ENCODE results near the gene LCN15.

LCN15 gene

GRCh38 chr9:136739509-136739908 lies 24.8 kb downstream of the LCN15 start:
- no peak for TF ChIP-seq CTCF (conservative IDR thresholded peaks at IDR 0.05)
- no peak overlapping the region for H3K27ac ChIP-seq

DNA sequence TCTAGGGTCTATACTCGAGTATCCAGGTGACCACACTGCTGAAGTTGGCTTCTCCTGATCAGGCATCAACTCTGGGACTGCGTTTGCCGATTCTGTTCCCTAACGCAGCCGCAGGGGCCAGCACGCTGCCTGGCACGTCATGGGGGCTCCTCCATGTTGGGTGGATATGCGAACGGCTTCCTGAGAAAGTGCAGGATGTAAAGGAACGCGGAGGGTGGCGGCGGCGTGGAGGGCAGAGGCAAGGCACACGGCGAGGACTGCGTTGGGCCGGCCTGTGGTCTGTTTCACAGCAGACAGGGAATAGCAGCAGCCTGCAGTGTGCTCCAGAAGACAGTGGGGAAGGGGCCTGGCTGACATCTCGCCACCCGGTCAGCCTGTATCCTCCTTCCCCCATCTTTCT lies 25.4 kb downstream of the LCN15 start:
- TF ChIP-seq CTCF (conservative IDR thresholded peaks at IDR 0.05) = no peak
- no peak overlapping the region for H3K27ac ChIP-seq

GRCh38 chr9:136735812-136736480 lies 28.4 kb downstream of the LCN15 start:
- no peak overlapping the region for H3K27ac ChIP-seq
- TF ChIP-seq CTCF (conservative IDR thresholded peaks at IDR 0.05) = no peak

DNA sequence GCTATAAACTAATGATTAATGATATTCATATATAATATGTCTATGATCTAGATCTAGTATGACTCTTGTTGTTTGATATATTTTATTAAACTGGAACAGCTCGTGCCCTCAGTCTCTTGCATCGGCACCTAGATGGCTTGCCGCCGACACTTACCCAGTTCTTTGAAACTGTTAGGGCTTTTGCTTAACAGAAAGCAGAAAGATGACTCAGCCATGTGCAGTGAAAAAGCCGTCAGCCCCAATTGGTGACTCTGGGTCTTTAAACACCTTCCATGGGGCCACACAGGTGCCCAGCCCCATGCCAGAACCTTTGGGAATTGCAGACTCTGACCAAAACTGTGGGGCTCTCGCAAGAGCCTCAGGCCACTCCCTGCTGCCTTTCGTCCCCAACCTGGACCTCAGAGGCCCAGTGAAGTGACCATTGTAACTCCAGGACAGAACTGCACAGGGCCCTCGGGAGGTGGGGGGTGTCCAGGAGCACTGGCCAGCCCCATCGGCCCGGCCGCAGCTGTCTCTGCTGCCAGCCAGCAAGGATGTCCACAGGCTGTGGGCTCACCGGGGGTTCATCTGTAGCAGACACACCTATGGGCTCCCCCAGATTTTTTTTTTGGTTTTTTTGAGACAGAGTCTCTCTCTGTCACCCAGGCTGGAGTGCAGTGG lies 29.4 kb downstream of the LCN15 start:
- TF ChIP-seq CTCF (conservative IDR thresholded peaks at IDR 0.05) = no peak
- no peak overlapping the region for H3K27ac ChIP-seq

GRCh38 chr9:136733611-136734010 lies 30.7 kb downstream of the LCN15 start:
- TF ChIP-seq CTCF (conservative IDR thresholded peaks at IDR 0.05) = no peak
- H3K27ac ChIP-seq = no peak overlapping the region

GRCh38 chr9:136732444-136733178 lies 31.7 kb downstream of the LCN15 start:
- H3K27ac ChIP-seq = no peak overlapping the region
- no peak for TF ChIP-seq CTCF (conservative IDR thresholded peaks at IDR 0.05)

GRCh38 chr9:136729926-136730325 lies 34.4 kb downstream of the LCN15 start:
- no peak for TF ChIP-seq CTCF (conservative IDR thresholded peaks at IDR 0.05)
- H3K27ac ChIP-seq = peak overlapping the region; percentile 92; the same call in 1 of the 2 replicates

Measured in VCaP (cell line).